ENCODE results near the gene EAPP. TPM values are rescaled to one million over a fixed set of nuclear protein-coding genes. Genes with fewer than 3 reads are reported as not detected.

EAPP gene
- total and polyA plus RNA-seq, 2 of the 13 experiments (the other 11 are each of a cell fraction or from before 2014, with no cell fraction given) = 68.7 to 110 TPM

- Histone ChIP-seq H3K27ac (ENCODE audit: extremely low read length, insufficient read depth, low read length) (peak overlapping the region; percentile 86), H3K36me3 (replicated peaks in 1 of 2; ENCODE audit: control insufficient read depth in 1 of 2, insufficient read depth in 2 of 2, low read length in 2 of 2) (no peaks in the 10 kb centered on the region), H3K9me3 (ENCODE audit: low read length) (no peaks in the 10 kb centered on the region), H3K4me2 (ENCODE audit: low read depth, low read length) (0 out of 2 replicates have a peak overlapping the region, but pooled peaks have one; percentile 76), H4K20me1 (ENCODE audit: insufficient read depth, low read length) (no peaks in the 10 kb centered on the region), H3K4me3 (replicated peaks in 1 of 3; ENCODE audit: insufficient read depth in 1 of 3, low read depth in 2 of 3, low read length in 3 of 3) (no peak overlapping the region), H3K9ac (ENCODE audit: insufficient read depth, low read depth, low read length) (peak overlapping the region; percentile 85; the same call in 1 of the 2 replicates), H2AFZ (ENCODE audit: low read length) (no peak overlapping the region), H3K4me1 (ENCODE audit: insufficient read depth, low read length) (peaks cover 76% of the 10 kb centered on the region), H3K79me2 (ENCODE audit: insufficient read depth, low read length) (no peaks in the 10 kb centered on the region), H3K27me3 (ENCODE audit: control insufficient read depth in 1 of 2, insufficient read depth in 2 of 2, low read length in 2 of 2) (no peaks in the 10 kb centered on the region)
- POLR2A ChIA-PET = interaction anchor here (0.7 to 4.9 kb wide), 12 partner anchors 10 to 164 kb away, joined by 3 to 71 read pairs (median 8); partner anchors contain the start of genes EAPP and SPTSSA
- DNase-seq (ENCODE audit: low spot score) (no peak), ATAC-seq (no peak), FAIRE-seq (no peak)
- in situ Hi-C loops (cut with HindIII; ENCODE audit: extremely low pct_ligation_motif_present, low pct_unique_long_range_greater_than_20kb) (loop anchor here (5.0 to 10.0 kb wide), 3 partner anchors 34 to 164 kb away; partner anchors contain the start of gene SPTSSA), intact Hi-C loops (cut with micrococcal nuclease; ENCODE audit: unreplicated experiment) (loop anchor here (5.0 to 10.0 kb wide), 2 partner anchors 41 to 661 kb away; partner anchors contain the start of gene EAPP)
- 86% methylated on average over 11 of the region's 11 CpGs for WGBS (ENCODE audit: low lambda C conversion rate)
- no TSS peak for BruUV-seq (replicated peaks)
- CTCF ChIA-PET (ENCODE audit: low intra/inter-chr PET ratio, low total read pairs) = interaction anchor here (5.3 kb wide), 1 partner anchor 164 kb away, joined by 149 read pairs; no protein-coding TSS in a partner anchor
- 0 out of 2 replicates have a peak, but pooled peaks have one; percentile 48 for TF ChIP-seq HOXA5 (CRISPR knock-in tag; IDR thresholded peaks at IDR 0.05)
- 0 out of 2 replicates have a peak, but pooled peaks have one; percentile 46 for TF ChIP-seq MXD3 (CRISPR knock-in tag; IDR thresholded peaks at IDR 0.05)
- TF ChIP-seq TBL1XR1 (IDR thresholded peaks at IDR 0.05; ENCODE audit: borderline replicate concordance, low read length, partially characterized antibody) = peak; percentile 4
- peak; percentile 54; the same call in 1 of the 2 replicates for TF ChIP-seq ZNF816 (CRISPR knock-in tag; IDR thresholded peaks at IDR 0.05; ENCODE audit: borderline replicate concordance)
- no peak for TF ChIP-seq HNRNPL (IDR thresholded peaks at IDR 0.05; ENCODE audit: low read depth, low read length)
- peak; percentile 36; the same call in 1 of the 2 replicates for TF ChIP-seq ATF2 (CRISPR knock-in tag; IDR thresholded peaks at IDR 0.05)
- no peak for TF ChIP-seq RFXAP (CRISPR knock-in tag; IDR thresholded peaks at IDR 0.05; ENCODE audit: borderline replicate concordance)
- peak; percentile 12 for TF ChIP-seq TEAD3 (CRISPR knock-in tag; optimal IDR thresholded peaks at IDR 0.05; ENCODE audit: borderline replicate concordance)
- TF ChIP-seq NKX3-1 (CRISPR knock-in tag; IDR thresholded peaks at IDR 0.05) = 0 out of 2 replicates have a peak, but pooled peaks have one; percentile 33
- 0 out of 2 replicates have a peak, but pooled peaks have one; percentile 2 for TF ChIP-seq ZNF329 (CRISPR knock-in tag; IDR thresholded peaks at IDR 0.05; ENCODE audit: low read depth)
- TF ChIP-seq ZNF670 (CRISPR knock-in tag; IDR thresholded peaks at IDR 0.05; ENCODE audit: borderline replicate concordance) = peak; percentile 49; the same call in 1 of the 2 replicates
- 0 out of 2 replicates have a peak, but pooled peaks have one; percentile 33 for TF ChIP-seq ZNF639 (CRISPR knock-in tag; conservative IDR thresholded peaks at IDR 0.05)
- TF ChIP-seq ZNF720 (CRISPR knock-in tag; IDR thresholded peaks at IDR 0.05) = no peak
- peak; percentile 23; the same call in 1 of the 2 replicates for TF ChIP-seq ZNF143 (CRISPR knock-in tag; IDR thresholded peaks at IDR 0.05)
Observed at GRCh38 chr14:34496007-34496678, 43.4 kb downstream of the EAPP start.
